H9 (cell line): ENCODE results near the gene ABHD1. TPM values are rescaled to one million over a fixed set of nuclear protein-coding genes. Genes with fewer than 3 reads are reported as not detected.

ENCODE experiments used
- DNase-seq: peaks from one replicate; pipeline ENCODE4 v3.0.0-alpha.2; 2017
- H2AFZ ChIP-seq: one replicate; pipeline ENCODE4 v1.6.1; 2013; ENCODE audit warnings: mild to moderate bottlenecking, low read length, control low read depth, moderate library complexity
- H2AK5ac ChIP-seq: 2 replicates; pipeline ENCODE4 v1.6.1; 2013; ENCODE audit warnings: low read length, control low read depth, mixed read lengths; ENCODE audit not compliant: insufficient read length
- H2BK120ac ChIP-seq: one replicate; pipeline ENCODE4 v1.6.1; 2013; ENCODE audit warnings: low read depth, mild to moderate bottlenecking, low read length, control low read depth, inconsistent platforms; ENCODE audit not compliant: poor library complexity, severe bottlenecking
- H2BK12ac ChIP-seq: 2 replicates; pipeline ENCODE4 v1.6.1; 2013; ENCODE audit warnings: low read length, control low read depth, mixed read lengths, low read depth; ENCODE audit not compliant: insufficient read length
- H2BK15ac ChIP-seq: 2 replicates; pipeline ENCODE4 v1.6.1; 2013; ENCODE audit warnings: low read depth, low read length, control low read depth
- H2BK20ac ChIP-seq: one replicate; pipeline ENCODE4 v1.6.1; 2013; ENCODE audit warnings: low read depth, mild to moderate bottlenecking, low read length, control low read depth, inconsistent platforms; ENCODE audit not compliant: poor library complexity, severe bottlenecking
- H2BK5ac ChIP-seq: 2 replicates; pipeline ENCODE4 v1.6.1; 2013; ENCODE audit warnings: low read length, control low read depth, mixed read lengths; ENCODE audit not compliant: insufficient read length
- H3K14ac ChIP-seq: 2 replicates; pipeline ENCODE4 v1.6.1; 2013; ENCODE audit warnings: low read length, control low read depth; ENCODE audit not compliant: insufficient read depth
- H3K18ac ChIP-seq: 2 replicates; pipeline ENCODE4 v1.6.1; 2013; ENCODE audit warnings: low read depth, mild to moderate bottlenecking, mixed read lengths, low read length, control low read depth; ENCODE audit not compliant: insufficient read length
- H3K23ac ChIP-seq: 2 replicates; pipeline ENCODE4 v1.6.1; 2013; ENCODE audit warnings: low read length, control low read depth, mixed read lengths, low read depth; ENCODE audit not compliant: insufficient read length
- H3K23me2 ChIP-seq: 2 replicates; pipeline ENCODE4 v1.6.1; 2013; ENCODE audit warnings: low read depth, mild to moderate bottlenecking, mixed read lengths, low read length, control low read depth; ENCODE audit not compliant: insufficient read length, poor library complexity, severe bottlenecking
- H3K27ac ChIP-seq: 2 replicates; pipeline ENCODE4 v1.5.1; 2013; ENCODE audit warnings: low read length, control low read depth, mixed read lengths, low read depth; ENCODE audit not compliant: insufficient read length
- H3K27me3 ChIP-seq: 2 replicates; pipeline ENCODE4 v1.6.1; 2013; ENCODE audit warnings: low read length, control low read depth, inconsistent platforms; ENCODE audit not compliant: insufficient read depth
- H3K4ac ChIP-seq: 2 replicates; pipeline ENCODE4 v1.6.1; 2013; ENCODE audit warnings: low read depth, mild to moderate bottlenecking, control low read depth, inconsistent platforms, low read length, moderate library complexity
- H3K4me1 ChIP-seq: 2 replicates; pipeline ENCODE4 v1.6.1; 2013; ENCODE audit warnings: low read length, control low read depth, inconsistent platforms; ENCODE audit not compliant: insufficient read depth
- H3K4me2 ChIP-seq: 2 replicates; pipeline ENCODE4 v1.6.1; 2013; ENCODE audit warnings: low read length, control low read depth, mixed read lengths; ENCODE audit not compliant: insufficient read length, insufficient read depth
- H3K56ac ChIP-seq: 2 replicates; pipeline ENCODE4 v1.6.1; 2013; ENCODE audit warnings: low read depth, mild to moderate bottlenecking, mixed read lengths, low read length, control low read depth; ENCODE audit not compliant: insufficient read length
- H3K79me1 ChIP-seq: 2 replicates; pipeline ENCODE4 v1.6.1; 2013; ENCODE audit warnings: low read depth, mild to moderate bottlenecking, moderate library complexity, low read length, control low read depth, inconsistent platforms; ENCODE audit not compliant: insufficient read depth, poor library complexity, severe bottlenecking
- H3K79me2 ChIP-seq: 2 replicates; pipeline ENCODE4 v1.6.1; 2013; ENCODE audit warnings: low read length, control low read depth, inconsistent platforms; ENCODE audit not compliant: insufficient read depth
- H3K9ac ChIP-seq: 2 replicates; pipeline ENCODE4 v1.6.1; 2013; ENCODE audit warnings: low read length, control low read depth, mixed read lengths; ENCODE audit not compliant: insufficient read length; ENCODE audit errors: extremely low read depth
- H3K9me3 ChIP-seq: one replicate; pipeline ENCODE4 v1.6.1; 2013; ENCODE audit warnings: low read depth, low read length, inconsistent platforms; ENCODE audit not compliant: control insufficient read depth
- H3T11ph ChIP-seq: one replicate; pipeline ENCODE4 v1.6.1; 2013; ENCODE audit warnings: mild to moderate bottlenecking, low read length, control low read depth, inconsistent platforms
- H4K20me1 ChIP-seq: one replicate; pipeline ENCODE4 v1.6.1; 2013; ENCODE audit not compliant: control insufficient read depth, insufficient read length, insufficient read depth
- H4K5ac ChIP-seq: 2 replicates; pipeline ENCODE4 v1.6.1; 2013; ENCODE audit warnings: low read depth, mild to moderate bottlenecking, mixed read lengths, low read length, control low read depth; ENCODE audit not compliant: insufficient read length
- H4K8ac ChIP-seq: replicated peaks from 2 replicates; pipeline ENCODE4 v1.6.1; 2013; ENCODE audit warnings: low read length, control low read depth, mixed read lengths, low read depth; ENCODE audit not compliant: insufficient read length
- H4K91ac ChIP-seq: 2 replicates; pipeline ENCODE4 v1.6.1; 2013; ENCODE audit warnings: low read depth, mild to moderate bottlenecking, moderate library complexity, mixed read lengths, low read length, control low read depth; ENCODE audit not compliant: insufficient read length
- H3K27ac Mint-ChIP-seq, 3 experiments: 2 replicates in 2 of 3; 3 replicates in 1 of 3; pipeline ENCODE4 v1.8.0; 2020 to 2021; ENCODE audit warnings: mixed read lengths in 3 of 3, mild to moderate bottlenecking in 1 of 3, moderate library complexity in 1 of 3
- H3K27me3 Mint-ChIP-seq: 2 replicates; pipeline ENCODE4 v1.8.0; 2021; ENCODE audit warnings: low read depth, mild to moderate bottlenecking, moderate library complexity, mixed read lengths
- H3K36me3 Mint-ChIP-seq, 3 experiments: 2 replicates in 2 of 3; 3 replicates in 1 of 3; pipeline ENCODE4 v1.8.0; 2020 to 2021; ENCODE audit warnings: low read depth in 3 of 3, mixed read lengths in 3 of 3; ENCODE audit not compliant: insufficient read depth in 1 of 3
- H3K4me1 Mint-ChIP-seq, 2 experiments: 2 replicates each; pipeline ENCODE4 v1.8.0; 2020; ENCODE audit warnings: mixed read lengths in 2 of 2
- H3K4me3 Mint-ChIP-seq, 2 experiments: 2 replicates in 1 of 2; 3 replicates in 1 of 2; pipeline ENCODE4 v1.8.0; 2020 to 2021; ENCODE audit warnings: mild to moderate bottlenecking in 2 of 2, mixed read lengths in 2 of 2, moderate library complexity in 1 of 2
- H3K9me3 Mint-ChIP-seq, 2 experiments: 2 replicates in 1 of 2; 3 replicates in 1 of 2; pipeline ENCODE4 v1.8.0; 2020; ENCODE audit warnings: mild to moderate bottlenecking in 2 of 2, mixed read lengths in 2 of 2, moderate library complexity in 1 of 2
- WGBS: extraction: QIAGEN DNeasy Blood & Tissue Kit; methylation state at CpG from one replicate; pipeline ENCODE4 v1.1.7; 2013; ENCODE audit warnings: missing lambda C conversion rate, low lambda C conversion rate, mixed read lengths; ENCODE audit not compliant: insufficient read length; ENCODE audit errors: extremely low coverage; 5-methylcytosine and 5-hydroxymethylcytosine counted together
- total RNA-seq: library from RNA; stranded (reverse); gene quantifications from 2 replicates; pipeline ENCODE4 v1.2.1, GENCODE V29; 2021
- TF ChIP-seq, protein P1 (sequence below): fragments of 200-600 bp; sonication (generic); conservative IDR thresholded peaks from 3 replicates; pipeline ENCODE4 v1.8.0; 2021; ENCODE audit warnings: antibody characterized with exemption, mild to moderate bottlenecking

The ABHD1 gene
- total RNA-seq, 1 experiment from 2014 or later, result 0.31 TPM

DNA sequence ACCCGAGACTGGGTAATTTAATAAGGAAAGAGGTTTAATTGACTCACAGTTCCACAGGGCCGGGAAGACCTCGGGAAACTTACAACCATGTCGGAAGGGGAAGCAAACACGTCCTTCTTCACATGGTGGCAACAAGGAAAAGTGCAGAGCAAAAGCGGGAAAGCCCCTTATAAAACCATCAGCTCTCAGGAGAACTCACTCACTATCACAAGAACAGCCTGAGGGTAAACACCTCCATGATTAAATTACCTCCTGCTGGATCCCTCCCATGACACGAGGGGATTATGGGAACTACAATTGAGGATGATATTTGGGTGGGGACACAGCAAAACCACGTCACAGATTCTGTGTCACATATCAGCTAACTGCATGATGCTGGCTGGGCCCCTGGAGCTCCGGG lies 36.6 kb downstream of the ABHD1 start:
- Histone ChIP-seq H4K91ac (no peak overlapping the region), H3K23me2 (no peaks in the 10 kb centered on the region), H3K27ac (no peak overlapping the region), H4K5ac (no peak overlapping the region), H4K20me1 (no peaks in the 10 kb centered on the region), H3T11ph (no peak overlapping the region), H3K9me3 (no peaks in the 10 kb centered on the region), H2BK20ac (no peak overlapping the region), H3K27me3 (no peaks in the 10 kb centered on the region), H2AFZ (no peak overlapping the region), H2BK15ac (no peak overlapping the region), H2BK5ac (no peak overlapping the region), H2AK5ac (no peak overlapping the region), H3K4me1 (no peaks in the 10 kb centered on the region), H3K23ac (no peak overlapping the region), H3K18ac (no peak overlapping the region), H3K9ac (no peak overlapping the region), H2BK12ac (no peak overlapping the region), H3K79me1 (no peaks in the 10 kb centered on the region), H3K56ac (no peak overlapping the region), H3K79me2 (no peaks in the 10 kb centered on the region), H3K4ac (no peak overlapping the region), H2BK120ac (no peak overlapping the region), H4K8ac (no peak overlapping the region), H3K4me2 (no peak overlapping the region), H3K14ac (no peak overlapping the region)
- Mint-ChIP-seq H3K27ac (no peak overlapping the region; a peak in 1 of 7 replicates), H3K27me3 (peaks cover 2% of the 10 kb centered on the region; the same call in 1 of the 2 replicates), H3K9me3 (peaks cover 3 to 4% of the 10 kb centered on the region in 2 experiments; a peak in 2 of 5 replicates), H3K4me1 (peaks cover 9 to 15% of the 10 kb centered on the region in 2 experiments), H3K36me3 (peaks cover 0 to 1% (median 0%) of the 10 kb centered on the region in 3 experiments; a peak in 2 of 7 replicates), H3K4me3 (no peak overlapping the region)
- no CpG with 5 or more reads among the region's 9 CpGs for WGBS
- DNase-seq, result no peak
- TF ChIP-seq, protein P1, sequence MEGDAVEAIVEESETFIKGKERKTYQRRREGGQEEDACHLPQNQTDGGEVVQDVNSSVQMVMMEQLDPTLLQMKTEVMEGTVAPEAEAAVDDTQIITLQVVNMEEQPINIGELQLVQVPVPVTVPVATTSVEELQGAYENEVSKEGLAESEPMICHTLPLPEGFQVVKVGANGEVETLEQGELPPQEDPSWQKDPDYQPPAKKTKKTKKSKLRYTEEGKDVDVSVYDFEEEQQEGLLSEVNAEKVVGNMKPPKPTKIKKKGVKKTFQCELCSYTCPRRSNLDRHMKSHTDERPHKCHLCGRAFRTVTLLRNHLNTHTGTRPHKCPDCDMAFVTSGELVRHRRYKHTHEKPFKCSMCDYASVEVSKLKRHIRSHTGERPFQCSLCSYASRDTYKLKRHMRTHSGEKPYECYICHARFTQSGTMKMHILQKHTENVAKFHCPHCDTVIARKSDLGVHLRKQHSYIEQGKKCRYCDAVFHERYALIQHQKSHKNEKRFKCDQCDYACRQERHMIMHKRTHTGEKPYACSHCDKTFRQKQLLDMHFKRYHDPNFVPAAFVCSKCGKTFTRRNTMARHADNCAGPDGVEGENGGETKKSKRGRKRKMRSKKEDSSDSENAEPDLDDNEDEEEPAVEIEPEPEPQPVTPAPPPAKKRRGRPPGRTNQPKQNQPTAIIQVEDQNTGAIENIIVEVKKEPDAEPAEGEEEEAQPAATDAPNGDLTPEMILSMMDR, result no peak
